Measurements from ENCODE around the gene SLC16A8. TPM values are rescaled to one million over a fixed set of nuclear protein-coding genes. Genes with fewer than 3 reads are reported as not detected.
A peak's percentile ranks its signal among the peaks of the same experiment; 100 is the strongest.
"Not testable (repeated sequence)": the region's sequence is repeated elsewhere in the genome, so short reads cannot be mapped to it uniquely, and the experiment has no call there.

SLC16A8 gene
- total RNA-seq, 2 donors from 2014 or later: not detected

DNA sequence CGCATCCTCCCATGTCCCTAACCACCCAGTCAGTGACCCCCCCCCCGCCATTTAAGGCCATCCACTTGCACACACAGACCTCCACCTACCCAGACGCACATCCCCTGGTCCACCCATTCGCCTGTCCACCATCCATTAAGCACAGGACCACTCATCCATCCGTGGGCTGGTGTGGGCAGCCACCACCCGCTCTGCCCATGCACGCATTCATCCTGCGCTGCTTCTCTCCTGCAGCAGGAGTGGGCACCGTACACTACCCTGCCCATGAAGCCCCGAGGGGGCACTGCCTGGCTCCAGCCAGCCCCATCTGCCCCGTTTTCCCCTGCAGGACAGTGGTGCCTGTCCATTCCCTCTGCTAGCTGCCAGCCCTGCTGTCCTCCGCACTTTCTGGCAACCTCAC is 3.9 kb upstream of the SLC16A8 start:
- H3K4me1 Mint-ChIP-seq: peaks cover 8% of the 10 kb centered on the region
- DNase-seq: no peak
- H3K9me3 ChIP-seq (ENCODE audit: control insufficient read depth, low read length, poor library complexity, severe bottlenecking): no peaks in the 10 kb centered on the region
- H3K4me3 Mint-ChIP-seq: no peak overlapping the region
- H3K36me3 Mint-ChIP-seq (ENCODE audit: low read depth): peaks cover 2% of the 10 kb centered on the region
- peaks cover 11% of the 10 kb centered on the region for H3K27me3 Mint-ChIP-seq
- no peak for ATAC-seq
- no peak overlapping the region for H3K27ac Mint-ChIP-seq

DNA sequence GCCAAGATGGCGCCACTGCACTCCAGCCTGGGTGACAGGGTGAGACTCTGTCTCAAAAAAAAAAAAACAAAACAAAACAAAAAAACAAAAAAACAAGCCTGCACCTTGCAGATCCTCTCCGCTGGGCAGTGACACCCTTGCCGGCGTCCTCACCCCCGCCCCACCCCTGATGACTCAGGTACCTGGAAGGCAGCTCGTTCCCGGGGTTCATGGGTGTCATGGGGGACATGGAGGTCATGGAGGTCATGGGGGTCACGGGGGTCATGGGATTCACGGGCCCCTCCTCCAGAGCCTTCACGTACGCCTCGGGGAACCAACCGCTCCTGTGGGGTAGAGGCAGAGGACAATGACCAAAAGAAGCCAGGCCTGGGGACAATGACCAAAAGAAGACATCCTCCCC is 3.0 kb upstream of the SLC16A8 start:
- DNase-seq (no peak), ATAC-seq (no peak)
- Mint-ChIP-seq H3K27ac (no peak overlapping the region), H3K27me3 (peaks cover 12% of the 10 kb centered on the region), H3K4me1 (peaks cover 10% of the 10 kb centered on the region), H3K36me3 (ENCODE audit: low read depth) (peaks cover 2% of the 10 kb centered on the region), H3K4me3 (no peak overlapping the region)
- H3K9me3 ChIP-seq (ENCODE audit: control insufficient read depth, low read length, poor library complexity, severe bottlenecking): no peaks in the 10 kb centered on the region

DNA sequence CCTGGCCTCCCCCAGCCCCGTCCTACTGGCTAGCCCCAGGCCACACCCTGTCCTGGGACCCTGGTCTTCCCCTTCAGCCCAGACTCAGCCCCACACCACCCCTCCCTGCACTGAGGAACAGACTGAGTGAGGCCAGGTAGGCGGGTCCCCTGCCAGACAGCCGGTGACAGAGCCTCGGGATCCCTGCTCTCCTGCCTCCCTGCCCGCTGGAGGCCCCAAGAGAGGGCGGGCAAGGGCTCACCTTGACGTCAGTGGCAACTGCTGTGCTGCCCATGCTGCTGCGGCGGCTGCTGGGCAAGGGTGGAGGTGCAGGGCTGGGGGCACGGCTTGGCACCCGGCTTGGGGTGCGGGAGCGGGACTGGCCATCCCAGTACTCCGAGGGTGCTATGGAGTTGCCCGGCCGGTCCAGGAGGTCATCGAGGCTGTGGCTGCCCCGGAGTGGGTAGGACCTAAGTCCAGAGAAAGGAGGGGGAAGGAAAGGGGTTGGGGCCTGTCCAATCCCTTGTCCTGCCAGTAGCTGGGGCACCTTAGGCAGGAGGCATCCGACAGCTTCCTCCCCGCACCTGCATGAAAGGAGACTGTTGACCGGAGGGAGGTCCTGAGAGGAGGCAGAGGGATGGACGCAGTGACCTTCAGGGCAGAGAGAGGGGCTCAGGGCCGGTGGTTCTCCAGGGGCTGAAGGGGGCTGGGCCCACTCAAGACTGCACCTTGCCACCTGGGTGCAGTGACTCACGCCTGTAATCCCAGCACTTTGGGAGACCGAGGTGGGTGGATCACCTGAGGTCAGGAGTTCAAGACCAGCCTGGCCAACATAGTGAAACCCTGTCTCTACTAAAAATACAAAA is 2.2 kb upstream of the SLC16A8 start:
- no peaks in the 10 kb centered on the region for H3K9me3 ChIP-seq (ENCODE audit: control insufficient read depth, low read length, poor library complexity, severe bottlenecking)
- H3K27ac Mint-ChIP-seq: no peak overlapping the region
- peaks cover 12% of the 10 kb centered on the region for H3K27me3 Mint-ChIP-seq
- no peak overlapping the region for H3K4me3 Mint-ChIP-seq
- DNase-seq (no peak), ATAC-seq (no peak)
- H3K4me1 Mint-ChIP-seq: peaks cover 12% of the 10 kb centered on the region
- H3K36me3 Mint-ChIP-seq (ENCODE audit: low read depth): peaks cover 2% of the 10 kb centered on the region

DNA sequence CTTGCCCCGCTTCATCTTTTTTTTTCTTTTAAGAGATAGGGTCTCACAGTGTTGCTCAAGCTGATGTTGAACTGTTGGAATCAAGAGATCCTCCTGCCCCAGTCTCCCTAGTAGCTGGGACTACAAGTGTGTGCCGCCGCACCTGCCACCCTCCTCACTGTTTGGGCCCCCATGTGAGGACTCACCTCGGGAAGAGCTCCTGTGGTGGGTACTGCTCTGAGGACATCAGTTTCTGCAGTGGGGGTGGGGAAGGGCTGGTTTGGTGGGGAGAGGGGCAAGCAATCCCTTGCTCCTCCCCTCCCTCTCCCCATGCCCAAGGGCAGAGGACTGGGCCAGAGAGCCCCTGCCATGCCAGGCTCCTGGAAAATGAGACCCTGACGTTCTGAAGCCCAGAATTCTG is 1.5 kb upstream of the SLC16A8 start:
- Mint-ChIP-seq H3K4me1 (peaks cover 12% of the 10 kb centered on the region), H3K27ac (no peak overlapping the region), H3K27me3 (peaks cover 12% of the 10 kb centered on the region), H3K36me3 (ENCODE audit: low read depth) (peaks cover 2% of the 10 kb centered on the region), H3K4me3 (no peak overlapping the region)
- no peak for ATAC-seq
- H3K9me3 ChIP-seq (ENCODE audit: control insufficient read depth, low read length, poor library complexity, severe bottlenecking): no peaks in the 10 kb centered on the region
- DNase-seq: no peak

DNA sequence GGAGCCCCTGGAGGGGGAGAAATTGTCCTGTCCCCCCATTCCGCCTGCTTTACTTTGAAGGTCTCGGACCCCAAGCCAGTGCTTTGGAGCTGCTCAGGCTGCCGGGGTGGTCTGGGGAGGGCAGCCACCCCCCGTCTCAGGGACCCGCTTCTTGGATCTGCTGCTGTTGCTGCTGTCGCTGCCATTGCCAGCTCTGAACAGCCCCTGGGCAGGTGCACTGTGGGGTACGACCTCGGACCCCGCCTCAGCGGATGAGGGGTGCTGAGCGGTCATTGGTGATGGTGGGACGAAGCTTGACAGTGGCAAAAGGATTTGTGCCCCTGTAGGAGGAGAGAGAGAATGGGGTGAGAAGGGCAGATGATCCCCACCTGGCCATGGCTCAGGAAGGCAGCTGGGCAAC is 1.1 kb upstream of the SLC16A8 start:
- DNase-seq (no peak), ATAC-seq (no peak)
- Mint-ChIP-seq H3K4me3 (no peak overlapping the region), H3K27me3 (peaks cover 15% of the 10 kb centered on the region), H3K36me3 (ENCODE audit: low read depth) (peaks cover 2% of the 10 kb centered on the region), H3K4me1 (peaks cover 12% of the 10 kb centered on the region), H3K27ac (no peak overlapping the region)
- H3K9me3 ChIP-seq (ENCODE audit: control insufficient read depth, low read length, poor library complexity, severe bottlenecking): no peaks in the 10 kb centered on the region

DNA sequence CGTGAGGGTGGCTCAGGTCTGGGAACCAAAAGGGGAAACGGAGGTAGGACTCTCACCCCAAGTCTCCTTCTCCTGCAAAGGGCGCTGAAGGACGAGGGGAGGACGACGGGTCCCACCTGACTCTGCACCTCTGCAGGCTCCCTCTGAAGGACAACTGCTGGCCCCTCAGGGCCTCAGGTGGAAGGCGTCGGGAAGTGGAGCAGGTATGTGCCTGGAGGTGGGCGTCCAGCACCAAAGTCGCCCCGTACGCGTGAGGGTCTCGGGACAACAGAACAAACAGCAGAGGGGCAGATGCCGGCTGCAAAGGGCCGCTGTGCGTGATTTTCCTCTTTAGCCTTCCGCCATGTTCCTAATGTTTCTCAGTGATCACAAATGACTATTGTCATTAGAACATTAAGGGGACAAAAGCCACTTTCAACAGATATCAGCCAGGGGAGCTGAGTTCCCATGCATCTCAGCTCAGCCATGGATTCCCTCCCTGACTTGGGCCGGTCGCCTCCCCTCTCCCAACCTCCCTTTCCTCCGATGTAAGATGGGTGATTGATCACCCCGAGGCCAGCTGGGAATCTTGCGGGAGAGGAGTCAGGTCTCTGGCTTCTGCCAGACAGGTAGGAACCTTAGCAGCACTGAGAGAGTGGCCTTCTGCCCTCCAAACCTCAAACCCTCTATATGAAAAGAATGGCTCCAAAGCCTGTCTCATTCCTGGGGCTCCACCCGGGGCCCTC is 836 bp downstream of the SLC16A8 start:
- Mint-ChIP-seq H3K27ac (no peak overlapping the region), H3K27me3 (peaks cover 23% of the 10 kb centered on the region), H3K36me3 (ENCODE audit: low read depth) (peaks cover 2% of the 10 kb centered on the region), H3K4me3 (peak overlapping the region; percentile 28), H3K4me1 (peaks cover 10% of the 10 kb centered on the region)
- no peaks in the 10 kb centered on the region for H3K9me3 ChIP-seq (ENCODE audit: control insufficient read depth, low read length, poor library complexity, severe bottlenecking)
- no peak for ATAC-seq
- DNase-seq: no peak

DNA sequence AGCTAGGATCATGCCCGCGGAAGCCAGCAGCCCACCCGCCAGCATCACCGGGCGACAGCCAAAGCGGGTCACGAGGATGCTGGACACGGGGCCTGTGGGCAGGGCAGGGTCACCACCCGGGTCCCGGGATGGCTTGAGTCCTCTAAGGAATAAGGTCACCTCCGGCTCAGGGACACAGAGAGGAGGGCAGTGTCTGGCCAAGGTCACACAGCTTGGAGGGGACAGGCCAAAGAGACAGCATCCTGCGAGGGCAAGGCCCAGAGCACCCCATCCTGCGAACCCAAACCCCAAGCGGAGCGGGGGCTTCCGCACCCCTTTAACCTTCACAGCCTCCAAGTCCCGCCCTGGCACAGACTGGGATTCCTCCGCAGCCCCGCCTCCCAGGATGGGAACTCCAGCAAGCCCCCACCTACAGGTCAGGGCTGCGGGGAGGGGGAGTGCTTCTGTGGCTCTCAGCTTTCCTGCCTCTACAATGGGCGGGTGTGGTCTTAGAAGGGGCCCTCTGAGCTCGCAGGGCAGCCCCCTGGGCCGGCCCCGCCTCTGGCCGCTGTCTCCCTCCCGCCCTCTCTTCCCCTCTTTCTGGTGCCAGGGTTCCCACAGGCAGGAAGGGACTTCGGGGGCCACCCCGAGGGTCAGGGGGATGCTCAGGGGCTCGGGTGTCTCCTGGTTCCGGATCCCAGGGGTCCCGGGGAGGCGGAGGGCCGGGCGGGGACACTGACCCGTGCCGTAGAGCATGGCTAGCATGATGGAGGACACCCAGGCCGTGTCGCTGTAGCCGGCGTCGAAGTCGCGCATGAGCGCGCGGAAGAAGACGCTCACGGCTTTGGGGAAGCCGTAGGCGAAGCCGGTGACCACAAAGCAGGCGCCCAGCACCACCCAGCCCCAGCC is 1.8 kb downstream of the SLC16A8 start:
- no peak for DNase-seq
- Mint-ChIP-seq H3K27me3 (peaks cover 18% of the 10 kb centered on the region), H3K36me3 (ENCODE audit: low read depth) (peaks cover 2% of the 10 kb centered on the region), H3K4me3 (peak overlapping the region; percentile 45), H3K4me1 (peaks cover 6% of the 10 kb centered on the region), H3K27ac (no peak overlapping the region)
- ATAC-seq: no peak
- no peaks in the 10 kb centered on the region for H3K9me3 ChIP-seq (ENCODE audit: control insufficient read depth, low read length, poor library complexity, severe bottlenecking)

DNA sequence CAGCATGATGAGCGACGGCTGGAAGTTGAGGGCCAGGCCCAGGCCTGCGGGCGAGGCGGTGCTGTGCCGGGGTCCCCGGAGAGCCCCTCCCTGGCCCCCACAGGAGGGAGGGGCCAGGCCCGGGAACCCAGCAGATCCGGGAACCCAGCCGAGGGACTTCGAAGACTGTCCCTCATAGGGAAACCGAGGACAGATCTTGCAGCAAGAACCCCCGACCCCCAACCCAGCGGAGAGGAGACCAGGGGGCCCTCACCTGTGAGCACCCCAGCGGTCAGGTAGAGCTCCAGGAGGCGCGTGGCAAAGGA is 2.4 kb downstream of the SLC16A8 start:
- H3K27me3 Mint-ChIP-seq: peaks cover 18% of the 10 kb centered on the region
- ATAC-seq (peak; percentile 21), DNase-seq (no peak)
- H3K36me3 Mint-ChIP-seq (ENCODE audit: low read depth): peaks cover 2% of the 10 kb centered on the region
- no peak overlapping the region for H3K4me3 Mint-ChIP-seq
- H3K9me3 ChIP-seq (ENCODE audit: control insufficient read depth, low read length, poor library complexity, severe bottlenecking): no peaks in the 10 kb centered on the region
- no peak overlapping the region for H3K27ac Mint-ChIP-seq
- peaks cover 6% of the 10 kb centered on the region for H3K4me1 Mint-ChIP-seq

DNA sequence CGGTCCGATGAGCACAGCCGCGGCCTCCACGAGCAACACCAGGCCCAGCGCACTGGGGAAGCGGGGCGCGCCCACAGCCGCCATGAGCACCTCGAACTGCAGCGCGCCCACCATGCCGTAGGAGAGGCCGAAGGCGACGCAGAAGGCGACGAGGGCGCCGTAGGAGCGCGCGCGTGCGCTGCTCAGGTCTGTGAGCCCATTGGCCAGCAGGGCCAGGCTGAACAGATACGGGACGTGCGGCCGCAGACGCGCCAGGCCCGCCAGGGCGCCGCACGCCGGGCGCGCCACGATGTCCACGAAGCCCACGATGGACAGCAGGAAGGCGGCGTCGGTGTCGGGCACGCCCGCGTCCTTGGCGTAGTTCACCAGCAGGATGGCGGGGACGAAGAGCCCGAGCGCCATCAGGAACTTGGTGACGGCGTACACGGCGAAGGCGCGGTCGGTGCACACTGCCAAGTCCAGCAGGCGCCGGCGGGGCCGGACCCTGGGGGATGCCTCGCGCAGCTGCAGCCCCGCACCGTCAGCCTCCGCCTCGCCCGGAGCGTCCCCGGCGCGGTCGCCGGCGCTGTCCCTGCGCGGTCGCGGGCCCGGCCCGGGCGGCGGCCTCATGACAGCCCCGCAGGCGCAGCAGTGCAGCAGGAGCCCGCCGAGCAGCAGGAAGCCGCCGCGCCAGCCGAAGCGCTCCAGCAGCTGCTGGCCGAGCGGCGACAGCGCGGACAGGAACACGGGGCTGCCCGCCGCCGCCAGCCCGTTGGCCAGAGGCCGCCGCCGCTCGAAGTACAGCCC is 2.9 kb downstream of the SLC16A8 start:
- ATAC-seq (peak; percentile 57), DNase-seq (no peak)
- peaks cover 2% of the 10 kb centered on the region for H3K36me3 Mint-ChIP-seq (ENCODE audit: low read depth)
- H3K9me3 ChIP-seq (ENCODE audit: control insufficient read depth, low read length, poor library complexity, severe bottlenecking): no peaks in the 10 kb centered on the region
- H3K4me3 Mint-ChIP-seq: peak overlapping the region; percentile 59
- H3K27me3 Mint-ChIP-seq: peaks cover 18% of the 10 kb centered on the region
- H3K4me1 Mint-ChIP-seq: peaks cover 6% of the 10 kb centered on the region
- no peak overlapping the region for H3K27ac Mint-ChIP-seq

DNA sequence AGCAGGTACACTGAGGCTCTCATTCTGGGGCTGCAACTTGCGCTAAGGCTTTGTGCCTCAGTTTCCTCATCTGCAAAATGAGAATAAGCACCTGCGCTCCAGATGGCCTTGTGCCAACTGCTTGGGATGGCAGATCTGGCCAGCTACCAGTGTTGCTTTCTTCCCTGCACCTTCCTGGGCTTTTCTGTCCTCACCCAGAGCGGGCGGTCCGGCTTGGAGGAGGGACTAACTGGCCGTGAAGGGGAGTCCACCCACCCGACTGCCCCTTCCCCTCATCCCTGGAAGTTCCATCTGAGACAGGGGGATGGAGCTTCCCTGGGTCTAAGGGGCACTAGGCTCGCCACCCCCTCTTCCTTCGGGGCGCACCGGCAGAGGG is 3.5 kb downstream of the SLC16A8 start:
- H3K9me3 ChIP-seq (ENCODE audit: control insufficient read depth, low read length, poor library complexity, severe bottlenecking): no peaks in the 10 kb centered on the region
- ATAC-seq (no peak), DNase-seq (no peak)
- Mint-ChIP-seq H3K4me3 (peak overlapping the region; percentile 59), H3K36me3 (ENCODE audit: low read depth) (peaks cover 2% of the 10 kb centered on the region), H3K4me1 (peaks cover 6% of the 10 kb centered on the region), H3K27me3 (peaks cover 18% of the 10 kb centered on the region), H3K27ac (no peak overlapping the region)

DNA sequence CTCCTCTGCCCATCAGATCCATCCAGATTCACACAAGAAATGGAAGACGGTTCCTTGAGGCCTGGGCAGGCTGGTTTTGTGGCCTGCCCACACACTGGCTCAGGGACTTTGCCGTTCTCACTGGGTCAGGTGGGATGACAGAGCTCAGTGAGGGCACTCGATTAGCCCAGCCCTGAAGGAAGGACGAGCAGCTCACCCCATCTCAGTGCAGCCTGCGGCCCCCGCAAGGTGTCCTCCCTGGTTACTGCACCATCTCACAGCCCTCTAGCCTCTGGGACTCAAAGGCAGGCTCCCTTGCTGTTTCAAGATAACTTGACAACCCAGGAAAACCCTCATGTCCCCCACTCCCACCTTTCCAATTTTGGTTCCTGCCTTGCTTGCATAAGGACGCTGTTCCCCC is 4.2 kb downstream of the SLC16A8 start:
- Mint-ChIP-seq H3K4me3 (peak overlapping the region; percentile 69), H3K27ac (no peak overlapping the region), H3K36me3 (ENCODE audit: low read depth) (no peaks in the 10 kb centered on the region), H3K27me3 (peaks cover 18% of the 10 kb centered on the region), H3K4me1 (peaks cover 6% of the 10 kb centered on the region)
- no peaks in the 10 kb centered on the region for H3K9me3 ChIP-seq (ENCODE audit: control insufficient read depth, low read length, poor library complexity, severe bottlenecking)
- ATAC-seq: no peak
- no peak for DNase-seq

DNA sequence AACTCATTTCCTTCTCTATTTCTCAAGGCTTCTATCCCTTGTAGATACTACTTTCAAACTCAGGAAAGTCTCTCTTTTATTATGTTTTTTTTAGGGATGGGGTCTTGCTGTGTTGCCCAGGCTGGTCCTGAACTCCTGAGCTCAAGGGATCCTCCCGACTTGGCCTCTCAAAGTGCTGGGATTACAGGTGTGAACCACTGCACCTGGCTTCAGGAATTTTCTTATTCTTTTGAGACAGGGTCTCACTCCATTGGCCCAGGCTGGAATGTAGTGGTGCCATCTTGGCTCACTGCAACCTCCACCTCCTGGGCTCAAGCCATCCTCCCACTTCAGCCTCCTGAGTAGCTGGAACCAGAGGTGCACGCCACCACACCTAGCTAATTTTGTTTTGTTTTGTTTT is 4.8 kb downstream of the SLC16A8 start:
- H3K4me1 Mint-ChIP-seq; DNase-seq; H3K9me3 ChIP-seq (ENCODE audit: control insufficient read depth, low read length, poor library complexity, severe bottlenecking); H3K36me3 Mint-ChIP-seq (ENCODE audit: low read depth); H3K4me3 Mint-ChIP-seq; H3K27ac Mint-ChIP-seq; ATAC-seq: not testable (repeated sequence)
- peaks cover 18% of the 10 kb centered on the region for H3K27me3 Mint-ChIP-seq
